Stimulated activated CD4-positive, alpha-beta T cell treated with anti-CD3 and anti-CD28 coated beads, TNF-alpha, amount 100 ng/mL, for 4 hours (primary cell): ENCODE measurements around the gene TEX26.
"Not testable (repeated sequence)": the region's sequence is repeated elsewhere in the genome, so short reads cannot be mapped to it uniquely, and the experiment has no call there.

Source experiments
- DNase-seq, 3 experiments: peaks; one replicate each; pipeline ENCODE4 v3.0.0-alpha.2; 2020; ENCODE audit warnings: low read depth in 3 of 3

The TEX26 gene

DNA sequence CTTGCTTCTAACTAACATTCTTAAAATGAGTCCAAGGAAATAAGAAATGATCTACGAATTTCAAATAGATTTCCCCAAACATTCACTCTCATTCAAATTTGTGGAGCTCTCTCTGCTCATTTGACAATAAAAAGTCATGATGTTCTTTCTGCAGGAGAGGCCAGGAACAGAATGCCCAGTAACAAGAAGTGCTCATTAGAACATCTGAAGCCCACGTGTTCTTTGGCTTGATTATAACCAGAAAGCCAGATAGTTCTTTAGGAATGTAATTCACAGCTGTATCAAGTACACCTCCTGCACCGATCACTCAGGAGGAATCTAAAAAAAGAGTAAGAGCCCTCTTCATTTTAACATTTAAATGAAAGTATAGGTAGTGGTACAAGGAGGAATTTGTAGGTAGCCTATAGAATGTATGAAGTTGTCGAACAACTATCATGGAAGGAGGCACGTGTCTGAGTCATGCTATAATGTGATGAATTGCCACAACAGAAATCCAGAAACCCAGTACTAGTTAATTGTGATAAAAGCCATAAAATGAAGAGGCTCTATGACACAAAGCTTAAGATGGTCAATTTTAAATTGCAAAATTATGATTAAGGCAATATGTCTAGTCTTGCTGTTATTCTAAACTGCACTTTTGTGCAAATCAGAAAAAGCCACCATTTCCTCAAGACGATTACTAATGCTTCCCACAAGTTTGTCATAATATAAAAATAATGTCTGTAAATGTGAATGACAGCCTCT, 13.6 kb upstream of the TEX26 start:
- no peak for DNase-seq

- DNase-seq, result no peak
Observed at GRCh38 chr13:30920162-30920909, 12.1 kb upstream of the TEX26 start.

GRCh38 chr13:30923418-30923817, 9.0 kb upstream of the TEX26 start:
- no peak for DNase-seq

GRCh38 chr13:30924721-30925120, 7.7 kb upstream of the TEX26 start:
- DNase-seq, result no peak

GRCh38 chr13:30925429-30925828, 7.0 kb upstream of the TEX26 start:
- no peak for DNase-seq

GRCh38 chr13:30926781-30927180, 5.7 kb upstream of the TEX26 start:
- no peak for DNase-seq

- not testable (repeated sequence) for DNase-seq
Observed at GRCh38 chr13:30927188-30927587, 5.3 kb upstream of the TEX26 start.

DNA sequence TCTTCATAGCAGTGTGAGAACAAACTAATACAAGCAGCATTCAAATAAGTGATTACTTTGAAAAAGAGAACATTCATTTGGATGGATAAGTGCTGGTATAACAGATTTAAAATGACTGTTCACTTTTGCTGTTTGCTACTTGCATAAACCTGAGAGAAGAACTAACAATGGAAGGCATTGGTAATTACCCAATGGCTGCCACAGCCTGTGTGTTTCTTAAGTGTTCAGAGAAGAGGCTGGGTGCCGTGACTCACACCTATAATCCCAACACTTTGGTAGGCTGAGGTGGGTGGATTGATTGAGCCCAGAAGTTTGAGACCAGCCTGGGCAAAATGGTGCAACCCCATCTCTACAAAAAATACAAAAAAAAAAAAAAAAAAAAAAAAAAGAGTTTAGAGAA, 4.9 kb upstream of the TEX26 start:
- no peak for DNase-seq

DNA sequence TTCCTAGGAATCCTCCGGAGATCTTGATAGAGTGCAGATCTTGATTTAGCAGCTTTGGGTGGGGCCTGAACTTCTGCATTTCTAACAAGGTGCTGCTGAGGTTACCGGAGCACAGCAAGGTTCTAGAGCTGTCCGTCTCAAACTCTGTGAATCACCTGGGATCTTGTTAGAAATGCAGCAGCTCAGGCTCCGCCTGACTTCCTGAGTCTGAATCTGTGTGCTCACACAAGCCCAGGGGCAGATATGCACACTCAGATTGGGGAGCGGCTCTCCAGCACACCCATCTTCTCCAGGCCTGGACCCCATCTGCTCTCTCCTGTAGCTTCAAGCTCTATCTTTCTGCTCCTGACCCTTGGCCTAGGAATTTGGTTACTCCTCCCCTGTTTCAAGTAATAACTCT, 3.5 kb upstream of the TEX26 start:
- no peak for DNase-seq

- DNase-seq, result no peak
Observed at GRCh38 chr13:30933354-30933670, 856 bp downstream of the TEX26 start.

GRCh38 chr13:30934381-30934780, 1.9 kb downstream of the TEX26 start:
- DNase-seq, result no peak

DNA sequence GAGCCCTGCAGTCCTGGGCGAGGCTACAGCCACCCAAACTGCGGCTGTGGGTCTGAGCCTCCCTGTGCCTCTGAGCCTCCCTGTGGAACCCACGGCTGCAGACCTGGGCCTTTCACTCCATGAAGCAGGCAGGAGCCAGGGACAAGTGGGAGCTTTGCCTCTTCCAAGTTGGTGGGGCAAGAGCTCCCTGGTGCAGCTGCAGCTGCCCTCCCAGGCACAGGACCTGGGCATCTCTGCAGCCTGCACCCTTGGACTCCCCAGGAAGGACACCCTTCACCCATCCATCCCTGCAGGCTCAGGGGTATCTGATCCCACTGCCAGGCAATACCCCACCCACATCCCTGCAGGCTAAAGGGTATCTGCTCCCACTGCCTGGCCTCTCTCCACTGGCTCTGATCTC, 2.3 kb downstream of the TEX26 start:
- DNase-seq, result no peak

GRCh38 chr13:30936971-30937370, 4.5 kb downstream of the TEX26 start:
- no peak for DNase-seq

GRCh38 chr13:30943881-30944280, 11.4 kb downstream of the TEX26 start:
- no peak for DNase-seq

DNA sequence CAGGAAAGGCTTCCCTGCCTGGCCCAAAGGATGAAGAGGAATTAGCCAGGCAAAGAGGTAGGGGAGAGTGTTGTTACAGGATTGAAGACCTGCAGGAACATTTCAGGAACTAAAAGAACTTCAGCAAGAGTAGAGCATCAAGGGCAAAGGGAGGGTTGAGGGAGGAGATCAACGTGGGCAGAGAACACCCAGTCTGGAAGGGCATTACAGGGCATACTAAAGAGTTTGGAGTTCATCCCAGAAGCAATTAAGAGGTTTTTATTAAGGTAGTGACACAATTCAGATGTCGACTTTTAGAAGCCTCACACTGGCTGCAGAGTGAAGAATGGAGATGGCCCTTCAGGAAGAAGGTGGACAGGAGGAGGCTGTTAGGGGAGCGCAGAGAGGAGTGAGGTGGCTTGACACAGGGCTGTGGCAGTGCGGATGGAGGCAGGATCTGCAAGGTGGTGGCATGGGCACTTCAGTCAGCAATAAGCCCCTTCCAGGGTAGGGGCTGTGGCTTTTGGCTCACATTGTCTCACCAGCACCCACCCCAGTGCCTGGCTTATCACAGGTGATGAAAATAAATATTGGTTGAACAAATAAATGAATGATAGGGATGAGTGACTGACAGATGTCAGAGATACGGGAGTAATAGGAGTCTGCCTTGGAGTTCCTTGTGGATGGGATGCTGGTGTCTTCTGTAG, 24.9 kb downstream of the TEX26 start:
- DNase-seq, result no peak

DNA sequence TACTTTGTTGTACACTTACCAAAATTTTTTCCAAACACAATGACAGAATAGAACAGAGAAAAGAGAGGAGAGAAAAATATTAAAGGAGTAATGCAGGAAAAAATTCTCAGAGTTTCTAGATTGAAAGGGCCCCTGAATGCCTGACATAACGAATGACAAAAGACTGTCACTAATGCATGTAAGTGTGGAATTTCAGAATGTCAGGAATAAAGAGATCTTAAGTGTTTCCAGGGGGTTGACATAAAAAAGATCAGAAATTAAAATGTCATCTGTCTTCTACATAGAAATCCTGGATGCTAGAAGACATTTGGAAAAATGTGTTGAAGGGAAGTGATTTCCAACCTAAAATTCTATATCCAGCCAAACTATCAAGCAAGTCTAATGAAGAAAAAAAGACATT, 27.2 kb downstream of the TEX26 start:
- DNase-seq, result no peak

GRCh38 chr13:30963791-30964190, 31.3 kb downstream of the TEX26 start:
- no peak for DNase-seq

DNA sequence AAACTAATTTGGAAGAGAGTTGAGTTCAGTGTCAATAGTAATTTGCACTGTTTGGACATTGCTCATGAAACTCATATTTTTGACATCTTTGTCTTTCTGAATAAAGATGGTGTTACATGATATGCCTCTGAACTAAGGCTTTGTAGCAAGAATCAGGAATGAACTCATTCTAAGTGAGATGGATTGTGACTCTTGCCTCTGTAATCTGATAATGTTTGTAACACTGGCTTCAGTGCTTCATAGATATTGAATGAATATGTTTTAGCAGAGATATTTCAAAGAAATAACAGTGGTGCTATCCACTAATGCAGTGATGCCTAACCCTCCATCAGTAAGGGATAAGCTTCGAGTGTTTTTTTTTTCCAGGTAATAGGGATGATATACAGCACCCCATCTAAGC, 32.9 kb downstream of the TEX26 start:
- no peak for DNase-seq

DNA sequence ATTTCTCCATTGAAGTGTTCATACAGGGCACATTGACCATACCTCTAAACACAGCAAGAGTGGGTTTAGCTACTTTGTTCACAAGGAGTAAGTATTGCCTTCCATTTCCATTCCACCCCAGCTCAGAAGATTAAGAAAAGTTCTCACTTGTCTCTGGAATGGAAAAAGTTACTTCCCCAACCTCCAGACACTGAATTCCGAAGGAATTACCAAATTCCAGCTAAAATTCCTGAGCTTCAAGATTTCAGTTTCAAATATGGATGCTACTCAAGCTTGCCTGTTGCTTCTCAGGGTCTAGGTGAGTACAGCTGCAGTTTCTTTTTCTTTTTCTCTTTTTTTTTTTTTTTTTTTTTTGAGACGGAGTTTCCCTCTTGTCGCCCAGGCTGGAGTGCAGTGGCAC, 33.6 kb downstream of the TEX26 start:
- no peak for DNase-seq

GRCh38 chr13:30968846-30969245, 36.4 kb downstream of the TEX26 start:
- DNase-seq, result no peak

DNA sequence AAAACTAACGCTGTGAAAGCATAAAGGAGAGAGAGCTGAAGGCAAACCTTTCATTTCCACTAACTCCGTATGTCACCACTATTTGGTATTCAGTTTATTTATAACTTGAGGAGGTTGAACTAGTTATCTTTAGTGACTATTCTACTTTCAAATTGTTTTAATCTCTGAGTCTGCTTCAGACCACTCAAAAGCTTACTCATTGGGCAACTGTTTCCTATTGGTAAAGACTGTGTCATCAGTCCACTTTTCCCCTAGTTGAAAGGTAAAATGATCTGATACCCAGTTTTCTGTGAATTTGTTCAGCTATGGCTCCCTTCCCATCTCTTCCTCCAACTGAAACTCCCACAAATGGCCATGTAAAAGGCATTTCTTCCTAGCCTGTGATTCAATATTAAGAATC, 39.1 kb downstream of the TEX26 start:
- DNase-seq, result no peak

GRCh38 chr13:30972888-30973377, 40.5 kb downstream of the TEX26 start:
- DNase-seq, result no peak

GRCh38 chr13:30974350-30974749, 41.9 kb downstream of the TEX26 start:
- DNase-seq, result no peak
